Stimulated activated CD4-positive, alpha-beta T cell treated with anti-CD3 and anti-CD28 coated beads, Interleukin-12 subunit alpha, Interleukin-12 subunit beta, amount 100 ng/mL, for 4 hours (primary cell): ENCODE measurements around the gene RPGRIP1L.

Experiments used
- DNase-seq: peaks from one replicate; pipeline ENCODE4 v3.0.0-alpha.2; 2020

Gene RPGRIP1L

GRCh38 chr16:53703590-53704444, at the start of gene RPGRIP1L, which contains the start of gene FTO:
TSS of gene RPGRIP1L (minus strand) at chr16:53703859. CDS start at chr16:53700723, 3,136 bp downstream.
TSS of gene FTO (plus strand) at chr16:53704156.
- DNase-seq, result peak; percentile 97

GRCh38 chr16:53753431-53753830, 49.8 kb upstream of the RPGRIP1L start:
- DNase-seq, result no peak

DNA sequence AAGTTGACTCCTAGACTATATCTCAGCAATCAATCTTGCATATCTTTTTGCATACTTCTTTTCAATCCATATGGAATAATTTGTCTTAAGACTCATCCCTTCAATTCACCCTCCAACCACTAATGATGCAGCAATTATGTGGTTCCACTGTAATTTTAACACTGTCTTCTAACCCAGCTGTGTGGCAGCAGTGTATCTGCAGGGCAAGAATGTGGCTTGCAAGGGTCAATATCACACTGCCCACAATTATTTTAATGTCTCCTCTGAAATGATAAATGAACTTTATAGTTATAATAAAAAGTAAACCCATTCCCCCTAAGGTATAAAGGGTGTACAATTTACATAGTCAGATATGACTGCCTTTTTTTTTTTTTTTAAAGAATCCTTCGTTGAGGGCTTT, 48.9 kb upstream of the RPGRIP1L start:
- DNase-seq, result no peak

GRCh38 chr16:53745753-53746266, 42.2 kb upstream of the RPGRIP1L start:
- DNase-seq, result no peak

DNA sequence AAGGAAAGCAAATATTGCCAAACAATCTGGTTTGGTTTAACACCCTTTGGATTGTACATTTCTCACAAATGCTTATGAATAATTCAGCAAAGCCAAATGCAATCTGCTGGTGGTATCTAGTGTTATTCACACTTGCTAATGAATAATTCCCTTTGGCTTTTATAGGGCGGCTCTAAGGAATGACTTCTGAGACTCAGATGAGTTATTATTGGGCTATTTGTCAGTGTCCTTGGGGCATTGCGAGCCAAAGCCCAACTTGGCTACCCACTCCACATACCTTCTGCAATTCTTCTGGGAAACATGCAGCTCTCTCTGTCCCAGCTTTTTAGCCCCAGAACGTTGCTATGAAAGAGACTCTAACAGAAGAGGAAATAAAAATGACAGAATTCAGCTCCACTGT, 41.4 kb upstream of the RPGRIP1L start:
- no peak for DNase-seq

- DNase-seq, result no peak
Observed at GRCh38 chr16:53744449-53744848, 40.8 kb upstream of the RPGRIP1L start.

DNA sequence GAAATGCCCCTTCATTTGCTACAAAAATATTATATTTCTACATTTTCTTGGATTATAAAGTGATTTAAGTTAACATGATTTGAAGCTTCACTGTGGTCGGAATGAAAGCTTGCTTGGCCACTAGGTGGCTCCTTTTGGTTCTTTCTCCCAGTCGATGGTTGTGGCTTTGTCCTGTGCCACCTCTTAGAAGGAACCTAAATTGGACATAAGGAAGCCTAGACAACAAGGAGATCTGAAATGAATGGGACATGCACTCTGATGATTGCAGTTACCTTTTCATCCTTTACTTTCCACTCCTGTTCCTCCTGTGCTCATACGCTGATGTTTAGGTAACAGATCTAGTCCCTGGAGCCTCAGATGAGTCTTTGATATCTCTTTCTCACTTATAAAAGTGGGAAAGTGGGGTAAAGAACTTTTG, 39.5 kb upstream of the RPGRIP1L start:
- peak; percentile 7 for DNase-seq

GRCh38 chr16:53741546-53741945, 37.9 kb upstream of the RPGRIP1L start:
- DNase-seq, result no peak

- no peak for DNase-seq
Observed at GRCh38 chr16:53740933-53741531, 37.4 kb upstream of the RPGRIP1L start.

DNA sequence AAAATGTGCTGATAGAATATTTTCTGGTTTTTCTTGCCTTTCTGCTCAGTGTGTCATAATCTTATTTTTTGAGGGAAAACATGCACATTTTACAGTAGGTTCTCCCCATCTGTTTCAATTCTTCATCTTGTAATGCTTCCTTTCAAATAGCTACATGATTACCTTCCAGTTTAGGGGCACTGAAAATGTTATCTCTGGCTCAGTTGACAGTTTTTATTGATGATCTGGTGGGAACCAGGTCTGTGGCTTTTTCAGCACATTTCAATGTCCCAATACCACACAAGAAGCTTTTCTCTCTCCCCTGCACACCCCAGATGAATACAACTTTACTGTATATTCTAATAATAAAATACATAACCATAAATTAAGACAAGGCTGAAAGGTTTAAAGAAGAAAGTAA, 36.8 kb upstream of the RPGRIP1L start:
- no peak for DNase-seq

- DNase-seq, result no peak
Observed at GRCh38 chr16:53737552-53737951, 33.9 kb upstream of the RPGRIP1L start.

DNA sequence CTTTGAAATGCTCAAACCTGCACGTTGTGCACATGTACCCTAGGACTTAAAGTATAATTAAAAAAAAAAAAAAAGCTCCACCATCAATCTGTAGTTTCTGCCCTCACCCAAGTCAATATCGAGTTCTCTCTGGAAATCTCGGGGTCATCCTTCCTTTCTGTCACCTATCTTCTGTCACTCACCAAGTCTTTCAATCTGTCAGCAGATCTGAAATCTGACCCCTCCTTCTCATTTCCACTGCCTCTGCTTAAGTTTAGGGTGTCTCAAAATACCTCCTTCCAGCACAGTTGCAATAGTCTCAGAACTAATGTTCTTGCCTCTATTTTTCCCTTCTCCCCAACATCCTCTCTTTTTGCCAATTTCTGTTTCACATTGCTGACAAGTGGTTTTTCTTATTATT, 32.6 kb upstream of the RPGRIP1L start:
- no peak for DNase-seq

GRCh38 chr16:53734908-53735307, 31.2 kb upstream of the RPGRIP1L start:
- no peak for DNase-seq

GRCh38 chr16:53732296-53732929, 28.8 kb upstream of the RPGRIP1L start:
- no peak for DNase-seq

- DNase-seq, result no peak
Observed at GRCh38 chr16:53730693-53731092, 27.0 kb upstream of the RPGRIP1L start.

DNA sequence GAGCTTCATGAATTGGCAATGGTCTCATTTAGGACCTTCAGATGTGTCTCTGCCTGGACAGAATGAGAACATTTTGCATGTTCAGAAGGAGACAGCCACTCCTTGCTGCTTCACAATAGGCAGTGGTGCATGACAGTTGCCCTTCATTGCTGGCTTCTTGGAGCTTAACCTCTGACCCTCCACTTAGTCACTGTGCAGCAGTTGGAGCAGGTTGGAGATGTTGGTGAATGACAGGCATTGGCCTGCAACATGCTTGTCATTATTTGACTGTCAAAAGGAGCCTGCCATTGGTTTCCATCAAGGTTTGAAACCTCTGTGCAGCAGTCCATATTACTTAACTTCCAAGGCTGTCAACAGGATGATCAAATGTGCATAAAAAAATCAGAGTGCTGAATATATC, 23.0 kb upstream of the RPGRIP1L start:
- DNase-seq, result no peak

DNA sequence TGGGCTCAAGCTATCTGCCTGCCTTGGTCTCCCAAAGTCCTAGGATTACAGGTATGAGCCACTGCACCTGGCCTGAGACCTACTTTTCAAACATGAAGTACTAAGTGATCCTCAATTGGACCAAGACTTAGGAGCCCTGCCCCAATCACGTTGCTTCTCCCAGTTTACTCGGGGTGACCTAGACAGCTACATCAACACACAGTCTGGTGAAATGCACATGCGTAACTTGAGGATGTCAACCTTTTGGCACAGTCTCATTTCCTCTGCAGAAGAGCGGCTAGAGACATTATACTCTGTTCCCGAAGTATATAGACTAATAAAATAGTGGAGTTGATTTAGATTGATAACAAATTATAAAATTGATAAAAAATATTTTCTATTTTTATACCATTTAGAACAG, 17.4 kb upstream of the RPGRIP1L start:
- no peak for DNase-seq

DNA sequence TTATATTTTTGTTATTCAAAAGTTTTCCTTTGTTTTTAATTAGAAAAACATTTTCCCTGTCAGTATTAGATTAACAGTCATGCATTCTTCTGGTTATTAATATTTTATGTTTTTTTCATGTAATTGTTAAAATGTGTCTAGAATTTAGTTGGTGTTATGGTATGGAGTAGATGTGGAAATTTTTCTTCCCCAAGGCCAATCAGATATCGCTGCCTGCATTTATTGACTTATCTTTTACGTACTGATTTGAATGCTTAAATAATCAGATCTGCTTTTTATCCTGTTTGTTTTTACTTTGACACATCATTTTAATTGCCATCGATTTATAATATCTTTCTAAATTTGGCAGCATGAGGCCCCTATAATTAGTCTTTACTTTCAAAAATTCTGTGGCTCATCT, 13.9 kb upstream of the RPGRIP1L start:
- DNase-seq, result no peak

DNA sequence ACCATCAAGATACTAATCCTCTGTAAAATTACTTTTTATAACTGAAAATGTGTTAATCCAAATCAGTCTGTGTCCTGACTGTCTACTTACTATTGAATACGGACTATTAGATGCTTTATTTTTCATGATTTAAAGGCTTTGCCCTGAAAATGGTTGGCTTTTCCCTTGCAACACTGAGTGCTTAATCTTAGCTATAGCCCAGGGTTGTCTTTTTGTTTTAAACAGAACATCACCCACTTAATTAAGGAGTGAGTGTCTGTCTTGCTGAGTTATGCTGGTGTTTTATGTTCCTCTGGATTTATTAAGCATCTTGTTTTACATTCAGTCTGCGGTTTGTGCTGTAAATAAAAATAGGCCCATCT, 11.3 kb upstream of the RPGRIP1L start:
- DNase-seq, result no peak

DNA sequence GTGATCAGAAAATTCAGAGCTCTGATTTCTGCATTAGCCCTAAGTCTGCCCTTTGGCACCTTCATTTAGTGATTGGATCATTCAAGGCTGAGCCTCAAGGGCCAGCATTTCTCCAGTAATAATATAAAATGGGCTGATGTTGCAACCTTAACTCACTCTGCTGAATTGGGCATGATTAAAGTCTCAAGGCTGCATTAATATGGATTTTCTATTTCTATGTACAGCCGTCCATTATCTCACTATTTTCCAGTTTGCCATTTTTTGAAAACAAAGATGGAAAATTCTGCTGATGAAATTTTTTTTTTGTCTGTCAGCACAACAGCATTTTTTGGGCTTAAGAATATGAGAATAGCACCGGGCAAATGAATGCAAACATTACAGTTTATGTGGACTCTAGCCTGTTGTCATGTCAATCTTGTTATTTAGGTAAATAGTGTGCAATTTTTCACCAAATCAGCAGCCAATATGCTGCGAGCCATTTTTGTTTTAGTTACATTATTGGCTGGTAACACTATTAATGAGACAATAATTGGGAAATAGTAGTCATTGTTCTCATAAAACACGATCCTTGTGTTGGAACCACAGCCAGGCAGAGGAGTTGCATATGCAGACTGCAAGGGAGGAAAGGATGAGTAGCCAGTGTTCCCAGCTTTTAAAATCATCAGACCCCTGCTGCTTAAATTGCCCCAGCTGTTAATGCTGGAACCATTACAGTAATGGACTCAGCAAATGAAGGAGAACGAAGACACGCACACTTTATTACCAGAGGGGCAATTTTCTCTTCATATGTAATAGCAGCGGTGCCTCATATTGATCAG, 10.8 kb upstream of the RPGRIP1L start:
- DNase-seq, result no peak

GRCh38 chr16:53713403-53714204, 9.9 kb upstream of the RPGRIP1L start:
- no peak for DNase-seq

GRCh38 chr16:53712065-53712464, 8.4 kb upstream of the RPGRIP1L start:
- DNase-seq, result no peak
